Measurements from ENCODE around the gene PERCC1. TPM values are rescaled to one million over a fixed set of nuclear protein-coding genes. Genes with fewer than 3 reads are reported as not detected.
"Not testable (repeated sequence)": the region's sequence is repeated elsewhere in the genome, so short reads cannot be mapped to it uniquely, and the experiment has no call there.

The PERCC1 gene
- polyA plus RNA-seq, 2 donors, result not detected

GRCh38 chr16:1471569-1472194 lies 40.8 kb downstream of the PERCC1 start:
- H3K27me3 ChIP-seq (ENCODE audit: control insufficient read depth in 1 of 2, insufficient read depth in 2 of 2, low read length in 2 of 2), result no peaks in the 10 kb centered on the region
- H3K27ac ChIP-seq (ENCODE audit: low read depth in 2 of 2, low read length in 1 of 2), result peak overlapping the region in 1 of 2 donors; percentile 45
- H3K4me1 ChIP-seq (ENCODE audit: control insufficient read depth in 2 of 2, insufficient read depth in 2 of 2, low read length in 1 of 2), result peaks cover 0 to 12% of the 10 kb centered on the region in 2 donors
- WGBS, 2 donors, result 76 to 83% methylated on average over 26 of the region's 26 CpGs
- no peak overlapping the region for H3K4me3 ChIP-seq (ENCODE audit: low read depth in 1 of 2, low read length in 2 of 2)
- H3K9me3 ChIP-seq (ENCODE audit: control insufficient read depth in 2 of 2, insufficient read depth in 1 of 2, low read depth in 1 of 2, low read length in 1 of 2), result no peaks in the 10 kb centered on the region
- H3K36me3 ChIP-seq (ENCODE audit: control insufficient read depth in 2 of 2, insufficient read depth in 2 of 2, low read length in 1 of 2), result no peaks in the 10 kb centered on the region

GRCh38 chr16:1472974-1473373 lies 42.1 kb downstream of the PERCC1 start:
- Histone ChIP-seq H3K36me3 (ENCODE audit: control insufficient read depth in 2 of 2, insufficient read depth in 2 of 2, low read length in 1 of 2) (no peaks in the 10 kb centered on the region), H3K27ac (ENCODE audit: low read depth in 2 of 2, low read length in 1 of 2) (no peak overlapping the region), H3K9me3 (ENCODE audit: control insufficient read depth in 2 of 2, insufficient read depth in 1 of 2, low read depth in 1 of 2, low read length in 1 of 2) (no peaks in the 10 kb centered on the region), H3K4me1 (ENCODE audit: control insufficient read depth in 2 of 2, insufficient read depth in 2 of 2, low read length in 1 of 2) (peaks cover 0 to 11% of the 10 kb centered on the region in 2 donors), H3K4me3 (ENCODE audit: low read depth in 1 of 2, low read length in 2 of 2) (no peak overlapping the region), H3K27me3 (ENCODE audit: control insufficient read depth in 1 of 2, insufficient read depth in 2 of 2, low read length in 2 of 2) (no peaks in the 10 kb centered on the region)
- WGBS, 2 donors, result 57 to 76% methylated on average over 3 of the region's 3 CpGs

- WGBS, 2 donors, result 9% methylated on average over 50 to 57 of the region's 57 CpGs
- Histone ChIP-seq H3K4me3 (ENCODE audit: low read depth in 1 of 2, low read length in 2 of 2) (peak overlapping the region; percentile 84 to 95), H3K27me3 (ENCODE audit: control insufficient read depth in 1 of 2, insufficient read depth in 2 of 2, low read length in 2 of 2) (no peaks in the 10 kb centered on the region), H3K4me1 (ENCODE audit: control insufficient read depth in 2 of 2, insufficient read depth in 2 of 2, low read length in 1 of 2) (peaks cover 0 to 11% of the 10 kb centered on the region in 2 donors), H3K36me3 (ENCODE audit: control insufficient read depth in 2 of 2, insufficient read depth in 2 of 2, low read length in 1 of 2) (no peaks in the 10 kb centered on the region), H3K9me3 (ENCODE audit: control insufficient read depth in 2 of 2, insufficient read depth in 1 of 2, low read depth in 1 of 2, low read length in 1 of 2) (no peaks in the 10 kb centered on the region), H3K27ac (ENCODE audit: low read depth in 2 of 2, low read length in 1 of 2) (peak overlapping the region; percentile 75 to 84)
Measured at GRCh38 chr16:1474082-1474795, 43.4 kb downstream of the PERCC1 start.

GRCh38 chr16:1474796-1475551 lies 44.1 kb downstream of the PERCC1 start, which contains the start of gene CLCN7:
Gene CLCN7 (minus strand): TSS chr16:1475028. CDS start chr16:1474974, 54 bp downstream.
- Histone ChIP-seq H3K4me1 (ENCODE audit: control insufficient read depth in 2 of 2, insufficient read depth in 2 of 2, low read length in 1 of 2) (peaks cover 0 to 11% of the 10 kb centered on the region in 2 donors), H3K9me3 (ENCODE audit: control insufficient read depth in 2 of 2, insufficient read depth in 1 of 2, low read depth in 1 of 2, low read length in 1 of 2) (no peaks in the 10 kb centered on the region), H3K4me3 (ENCODE audit: low read depth in 1 of 2, low read length in 2 of 2) (peak within 1 kb of the TSS; percentile 84 to 95), H3K27ac (ENCODE audit: low read depth in 2 of 2, low read length in 1 of 2) (peak within 1 kb of the TSS; percentile 76 to 84), H3K36me3 (ENCODE audit: control insufficient read depth in 2 of 2, insufficient read depth in 2 of 2, low read length in 1 of 2) (no peaks in the 10 kb centered on the region), H3K27me3 (ENCODE audit: control insufficient read depth in 1 of 2, insufficient read depth in 2 of 2, low read length in 2 of 2) (no peaks in the 10 kb centered on the region)
- 0 to 1% methylated on average over 89 to 99 of the region's 99 CpGs for WGBS, 2 donors

- 65% methylated on average over 15 of the region's 15 CpGs for WGBS, 2 donors
- Histone ChIP-seq H3K27me3 (ENCODE audit: control insufficient read depth in 1 of 2, insufficient read depth in 2 of 2, low read length in 2 of 2) (no peaks in the 10 kb centered on the region), H3K36me3 (ENCODE audit: control insufficient read depth in 2 of 2, insufficient read depth in 2 of 2, low read length in 1 of 2) (no peaks in the 10 kb centered on the region), H3K9me3 (ENCODE audit: control insufficient read depth in 2 of 2, insufficient read depth in 1 of 2, low read depth in 1 of 2, low read length in 1 of 2) (no peaks in the 10 kb centered on the region), H3K4me3 (ENCODE audit: low read depth in 1 of 2, low read length in 2 of 2) (peak overlapping the region; percentile 84 to 95), H3K4me1 (ENCODE audit: control insufficient read depth in 2 of 2, insufficient read depth in 2 of 2, low read length in 1 of 2) (peaks cover 0 to 9% of the 10 kb centered on the region in 2 donors), H3K27ac (ENCODE audit: low read depth in 2 of 2, low read length in 1 of 2) (peak overlapping the region; percentile 76 to 84)
Measured at GRCh38 chr16:1475552-1476114, 44.8 kb downstream of the PERCC1 start.

- H3K4me3 ChIP-seq (ENCODE audit: low read depth in 1 of 2, low read length in 2 of 2), result no peak overlapping the region
- no peaks in the 10 kb centered on the region for H3K9me3 ChIP-seq (ENCODE audit: control insufficient read depth in 2 of 2, insufficient read depth in 1 of 2, low read depth in 1 of 2, low read length in 1 of 2)
- H3K4me1 ChIP-seq (ENCODE audit: control insufficient read depth in 2 of 2, insufficient read depth in 2 of 2, low read length in 1 of 2), result peaks cover 0 to 5% of the 10 kb centered on the region in 2 donors
- no peaks in the 10 kb centered on the region for H3K36me3 ChIP-seq (ENCODE audit: control insufficient read depth in 2 of 2, insufficient read depth in 2 of 2, low read length in 1 of 2)
- no peaks in the 10 kb centered on the region for H3K27me3 ChIP-seq (ENCODE audit: control insufficient read depth in 1 of 2, insufficient read depth in 2 of 2, low read length in 2 of 2)
- H3K27ac ChIP-seq (ENCODE audit: low read depth in 2 of 2, low read length in 1 of 2), result no peak overlapping the region
- 90 to 91% methylated on average over 10 of the region's 10 CpGs for WGBS, 2 donors
Measured at GRCh38 chr16:1477033-1477432, 46.2 kb downstream of the PERCC1 start.

- H3K36me3 ChIP-seq (ENCODE audit: control insufficient read depth in 2 of 2, insufficient read depth in 2 of 2, low read length in 1 of 2); H3K4me3 ChIP-seq (ENCODE audit: low read depth in 1 of 2, low read length in 2 of 2); H3K27ac ChIP-seq (ENCODE audit: low read depth in 2 of 2, low read length in 1 of 2); H3K4me1 ChIP-seq (ENCODE audit: control insufficient read depth in 2 of 2, insufficient read depth in 2 of 2, low read length in 1 of 2); H3K9me3 ChIP-seq (ENCODE audit: control insufficient read depth in 2 of 2, insufficient read depth in 1 of 2, low read depth in 1 of 2, low read length in 1 of 2); H3K27me3 ChIP-seq (ENCODE audit: control insufficient read depth in 1 of 2, insufficient read depth in 2 of 2, low read length in 2 of 2): not testable (repeated sequence)
- WGBS, 2 donors, result 96 to 98% methylated on average over 9 of the region's 9 CpGs
Measured at GRCh38 chr16:1478937-1479336, 48.1 kb downstream of the PERCC1 start.

- Histone ChIP-seq H3K27me3 (ENCODE audit: control insufficient read depth in 1 of 2, insufficient read depth in 2 of 2, low read length in 2 of 2) (no peaks in the 10 kb centered on the region), H3K9me3 (ENCODE audit: control insufficient read depth in 2 of 2, insufficient read depth in 1 of 2, low read depth in 1 of 2, low read length in 1 of 2) (no peaks in the 10 kb centered on the region), H3K4me1 (ENCODE audit: control insufficient read depth in 2 of 2, insufficient read depth in 2 of 2, low read length in 1 of 2) (peaks cover 0 to 2% of the 10 kb centered on the region in 2 donors), H3K36me3 (ENCODE audit: control insufficient read depth in 2 of 2, insufficient read depth in 2 of 2, low read length in 1 of 2) (no peaks in the 10 kb centered on the region), H3K27ac (ENCODE audit: low read depth in 2 of 2, low read length in 1 of 2) (no peak overlapping the region), H3K4me3 (ENCODE audit: low read depth in 1 of 2, low read length in 2 of 2) (no peak overlapping the region)
- 74 to 77% methylated on average over 28 of the region's 28 CpGs for WGBS, 2 donors
Measured at GRCh38 chr16:1481906-1482835, 51.3 kb downstream of the PERCC1 start.

Data from esophagus (tissue), 2 donors.